AML-193 (cell line): ENCODE data around the gene PDE3A.
"Not testable (repeated sequence)": the region's sequence is repeated elsewhere in the genome, so short reads cannot be mapped to it uniquely, and the experiment has no call there.

Experiments
- DNase-seq, 2 experiments: peaks; one replicate each; lab custom pipeline; 2025; lab: John Stamatoyannopoulos, UW

Gene PDE3A

DNA sequence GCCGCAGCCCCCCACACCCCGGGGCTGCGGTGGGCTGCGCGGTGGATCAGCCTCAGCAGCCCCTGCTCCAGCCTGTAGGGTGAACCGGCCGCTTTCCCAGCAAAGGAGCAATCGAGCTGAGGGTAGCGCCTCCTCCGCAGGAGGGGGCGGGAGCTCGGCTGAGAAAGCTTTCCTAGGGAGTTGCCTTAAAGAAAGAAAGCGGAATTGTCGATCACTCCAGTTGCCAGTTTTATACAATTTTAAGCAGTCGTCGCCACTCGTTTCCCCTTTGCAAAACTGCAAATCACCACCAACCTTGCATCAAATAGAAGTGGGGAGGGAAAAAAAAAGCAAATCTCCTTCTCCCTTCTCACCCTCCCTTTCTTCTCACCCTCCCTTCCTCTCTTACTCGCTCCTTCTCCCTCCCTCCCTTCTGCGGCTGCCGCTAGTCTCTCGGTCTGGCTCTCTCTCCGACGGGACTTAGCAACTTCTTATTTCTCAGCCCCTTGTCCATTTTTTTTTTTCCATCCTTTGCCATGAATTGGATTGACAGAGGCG, at the start of gene PDE3A:
Gene PDE3A (plus strand): TSS at position 424 of the 537 bp plus-strand sequence. CDS start 748 bp downstream, outside the sequence.
- DNase-seq: no peak

DNA sequence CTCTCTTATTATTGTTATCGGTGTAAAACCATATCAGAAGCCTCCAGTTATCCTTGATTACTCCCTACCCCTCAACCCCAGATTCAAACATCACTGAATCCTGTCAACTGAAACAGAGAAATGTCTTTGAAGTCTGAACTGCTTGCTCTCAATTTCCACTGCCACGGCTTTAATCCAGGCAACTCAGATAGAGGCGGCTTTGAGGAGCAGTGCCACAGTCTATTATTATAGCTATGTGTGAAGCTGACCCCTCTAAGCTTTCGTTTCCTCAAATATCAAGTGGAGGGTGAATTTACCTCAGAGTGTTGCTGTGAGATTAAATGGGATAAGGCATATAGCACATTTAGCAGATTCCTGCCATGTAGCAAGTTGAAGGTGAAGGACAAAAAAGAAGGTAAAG, 49.0 kb upstream of the PDE3A start:
- no peak for DNase-seq

DNA sequence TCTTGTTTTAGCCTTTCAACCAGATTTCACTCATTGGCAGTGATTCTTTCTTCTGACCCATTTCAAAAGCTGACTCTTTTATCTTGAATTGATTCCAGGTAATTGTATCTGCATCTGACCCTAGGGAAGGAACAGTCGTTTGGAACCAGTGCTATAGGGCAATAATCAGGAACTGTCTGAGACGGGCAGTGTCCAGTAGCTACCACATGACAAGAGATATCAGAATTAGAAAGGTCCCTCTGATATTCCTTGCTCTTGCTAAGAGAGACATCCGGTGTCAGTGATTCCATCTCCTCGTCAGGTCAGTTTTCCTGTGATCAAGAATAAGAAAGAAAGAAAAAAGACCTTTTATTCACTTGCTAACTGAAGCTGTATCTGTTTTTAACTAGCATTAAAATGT, 47.8 kb upstream of the PDE3A start:
- DNase-seq: no peak

DNA sequence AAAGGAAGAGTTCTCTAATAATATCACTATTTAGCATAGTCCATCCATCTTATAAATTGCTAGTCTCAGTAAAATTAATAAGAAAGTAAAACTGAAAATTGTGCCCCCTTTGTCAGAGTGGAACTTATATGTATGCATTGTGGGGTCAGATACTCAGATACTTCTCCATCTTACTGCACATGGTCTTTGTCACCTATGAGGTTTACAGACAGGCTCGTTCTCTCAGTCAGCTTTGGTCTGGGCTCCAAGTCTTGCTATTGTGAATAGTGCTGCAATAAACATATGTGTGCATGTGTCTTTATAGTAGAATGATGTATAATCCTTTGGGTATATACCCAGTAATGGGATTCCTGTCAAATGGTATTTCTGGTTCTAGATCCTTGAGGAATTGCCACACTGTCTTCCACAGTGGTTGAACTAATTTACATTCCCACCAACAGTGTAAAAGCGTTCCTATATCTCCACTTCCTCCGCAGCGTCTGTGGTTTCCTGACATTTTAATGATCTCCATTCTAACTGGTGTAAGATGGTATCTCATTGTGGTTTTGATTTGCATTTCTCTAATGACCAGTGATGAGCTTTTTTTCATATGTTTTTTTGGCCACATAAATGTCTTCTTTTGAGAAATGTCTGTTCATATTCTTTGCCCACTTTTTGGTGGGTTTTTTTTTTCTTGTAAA, 37.4 kb upstream of the PDE3A start:
- DNase-seq: not testable (repeated sequence)

DNA sequence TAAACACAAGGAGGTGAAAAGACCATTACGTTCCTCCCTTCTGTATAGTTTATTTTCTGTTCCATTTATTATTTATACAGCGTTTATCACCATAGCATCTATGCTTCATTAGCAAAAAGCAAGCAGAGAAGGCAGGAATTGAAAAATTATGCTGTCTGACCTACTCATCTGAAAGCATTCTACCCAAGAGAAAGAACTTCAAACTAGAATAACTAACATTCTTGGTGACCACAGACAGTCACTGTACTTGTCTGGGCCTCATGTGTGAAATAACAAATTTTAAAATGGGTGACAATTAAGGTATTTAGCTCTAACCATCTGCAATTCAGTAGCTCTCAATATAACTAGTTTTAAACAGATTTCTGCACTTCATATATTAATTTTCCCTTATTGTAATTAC, 29.3 kb upstream of the PDE3A start:
- no peak for DNase-seq

DNA sequence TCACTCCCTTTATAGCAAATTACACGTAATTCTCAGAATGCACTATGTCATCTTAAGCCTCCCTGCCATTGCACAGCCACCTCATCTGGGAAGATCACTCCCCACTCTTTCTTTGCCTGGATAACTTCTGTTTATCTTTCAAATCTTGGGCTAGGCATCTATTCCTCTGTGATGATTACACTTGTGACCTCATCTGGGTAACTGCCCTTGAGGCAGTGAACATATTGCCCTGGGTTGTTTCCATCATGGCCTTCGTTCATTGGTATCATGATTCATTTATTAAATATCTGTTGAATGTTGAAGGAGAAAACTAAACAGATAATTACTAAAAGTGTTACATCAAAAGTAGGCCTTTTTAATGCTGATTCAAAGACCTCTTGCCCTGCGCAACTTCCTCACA, 26.2 kb upstream of the PDE3A start:
- no peak for DNase-seq

DNA sequence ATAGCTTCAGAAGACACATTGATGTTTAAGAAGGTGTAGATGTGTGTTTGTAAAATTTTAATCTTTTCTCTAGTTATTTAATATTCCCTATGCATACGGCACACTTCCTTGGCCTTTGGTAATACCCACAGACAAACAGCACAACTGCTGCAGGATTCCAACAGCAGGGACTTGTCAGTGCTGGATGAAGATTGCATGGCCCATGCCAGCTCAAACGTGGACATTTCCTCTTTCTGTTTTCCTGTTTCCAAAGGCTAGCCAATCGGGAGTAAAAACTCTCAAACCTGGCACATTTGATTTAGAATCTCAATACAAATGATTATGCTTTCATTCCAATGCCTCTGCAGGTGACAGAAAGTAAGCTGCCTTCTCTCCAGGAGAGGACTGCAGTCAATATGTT, 22.5 kb upstream of the PDE3A start:
- no peak for DNase-seq

DNA sequence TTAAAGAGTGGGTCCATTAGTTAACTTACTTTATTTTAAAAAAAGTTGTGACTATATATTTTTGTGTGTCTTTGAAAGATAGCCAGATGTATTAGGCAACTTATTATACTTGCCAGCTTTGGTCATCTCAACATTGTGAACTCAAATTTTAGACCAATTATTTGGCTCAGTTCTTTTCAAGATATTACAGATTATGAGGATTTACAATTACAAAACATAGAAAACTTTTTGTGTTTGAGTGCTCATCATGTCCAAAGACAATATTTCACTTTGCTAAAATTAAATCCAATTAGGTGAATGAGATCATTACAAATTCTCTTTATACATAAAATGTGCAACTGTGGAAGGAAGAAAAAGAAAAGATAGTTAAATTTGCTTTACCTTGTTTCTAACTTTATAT, 18.3 kb upstream of the PDE3A start:
- DNase-seq: no peak

DNA sequence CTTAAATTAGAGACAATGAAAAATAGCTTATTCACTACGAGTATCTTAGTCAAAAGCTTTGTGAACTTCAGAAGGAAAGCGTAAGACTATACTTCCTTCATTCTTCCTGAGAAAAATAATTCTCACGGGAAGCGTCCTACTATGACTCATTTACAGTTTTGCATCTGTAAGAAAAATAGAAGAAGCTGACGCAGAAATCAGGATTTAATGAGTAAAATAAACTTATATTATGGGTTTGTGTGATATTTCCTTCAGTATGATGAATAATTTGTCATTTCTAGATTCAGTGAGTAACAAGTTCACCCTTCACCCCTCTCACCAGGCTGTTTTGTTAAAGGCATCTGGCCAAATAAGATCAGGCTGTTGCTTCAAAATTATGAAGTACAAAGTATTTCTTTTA, 17.8 kb upstream of the PDE3A start:
- DNase-seq: no peak

DNA sequence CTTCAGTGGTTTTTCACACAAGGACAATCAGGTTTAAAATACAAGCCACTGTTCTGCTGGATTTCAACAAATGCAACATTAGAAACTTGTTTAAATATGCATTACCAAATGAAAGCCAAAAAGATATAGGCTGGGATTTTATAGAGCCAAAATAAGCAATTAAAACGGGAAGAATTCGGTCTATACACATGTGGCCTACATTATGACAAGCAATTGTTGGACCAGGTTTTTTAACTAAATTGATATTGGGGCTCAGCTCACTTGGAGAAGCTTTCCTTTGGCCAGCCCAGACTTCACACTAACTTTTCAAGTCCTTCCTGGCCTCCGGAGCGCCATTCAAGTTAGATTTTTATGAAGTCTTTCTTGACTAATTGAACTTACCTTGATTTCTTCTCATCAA, 16.9 kb upstream of the PDE3A start:
- DNase-seq: no peak

DNA sequence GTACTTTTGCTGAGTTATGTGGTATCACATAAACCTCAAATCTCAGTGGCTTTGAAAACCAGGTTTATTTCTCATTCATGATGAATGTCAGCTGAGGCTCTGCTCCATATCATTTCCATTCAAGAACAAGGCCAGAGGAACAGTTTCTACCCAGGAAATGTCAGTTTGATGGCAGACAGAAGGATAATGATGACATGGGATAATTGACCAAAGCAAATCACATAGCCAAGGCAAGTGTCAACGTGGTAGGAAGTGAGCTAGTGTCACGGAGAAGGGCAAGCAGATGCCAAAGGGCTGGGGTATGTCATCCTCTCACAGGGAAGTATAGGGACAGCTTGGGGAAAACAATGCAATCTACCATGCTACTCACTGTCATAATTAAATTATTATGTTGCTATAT, 12.3 kb upstream of the PDE3A start:
- no peak for DNase-seq

DNA sequence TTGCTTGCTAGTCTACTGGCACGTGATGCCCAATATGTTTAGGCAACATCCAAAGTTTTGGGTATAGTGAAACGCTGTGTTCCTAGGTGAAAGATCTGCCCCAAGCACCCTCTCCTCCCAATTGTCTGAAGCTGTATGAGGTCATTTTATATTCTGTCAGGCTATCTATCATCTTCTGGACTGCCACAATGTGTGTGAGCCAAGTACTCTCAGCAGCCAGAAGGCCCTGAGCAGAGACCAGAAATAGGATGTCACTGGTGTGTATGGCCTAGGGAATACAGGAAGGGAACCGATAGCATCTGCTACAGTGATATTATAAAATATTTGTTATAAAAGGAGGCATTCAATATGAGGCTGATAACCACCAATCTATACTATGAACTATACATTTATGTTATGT, 7.9 kb upstream of the PDE3A start:
- no peak for DNase-seq

DNA sequence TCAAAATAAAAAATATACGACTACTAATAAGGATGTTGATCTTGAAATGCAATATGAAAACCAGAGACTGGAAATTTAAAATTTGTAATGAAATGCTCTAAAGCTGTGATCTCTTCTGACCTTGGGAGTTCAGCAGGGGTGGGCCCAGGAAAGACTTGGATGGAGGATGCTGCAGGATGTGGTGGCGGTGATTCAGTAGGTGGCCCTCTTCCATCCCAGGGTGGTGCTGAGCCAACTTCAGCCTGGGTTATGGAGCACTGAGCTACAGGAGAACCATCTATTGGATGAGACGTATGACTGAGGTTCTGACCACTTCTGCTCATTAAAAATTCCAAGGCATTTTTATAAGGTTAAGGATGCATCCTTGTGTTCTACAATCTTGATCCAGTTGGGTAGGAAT, 6.9 kb upstream of the PDE3A start:
- DNase-seq: no peak

DNA sequence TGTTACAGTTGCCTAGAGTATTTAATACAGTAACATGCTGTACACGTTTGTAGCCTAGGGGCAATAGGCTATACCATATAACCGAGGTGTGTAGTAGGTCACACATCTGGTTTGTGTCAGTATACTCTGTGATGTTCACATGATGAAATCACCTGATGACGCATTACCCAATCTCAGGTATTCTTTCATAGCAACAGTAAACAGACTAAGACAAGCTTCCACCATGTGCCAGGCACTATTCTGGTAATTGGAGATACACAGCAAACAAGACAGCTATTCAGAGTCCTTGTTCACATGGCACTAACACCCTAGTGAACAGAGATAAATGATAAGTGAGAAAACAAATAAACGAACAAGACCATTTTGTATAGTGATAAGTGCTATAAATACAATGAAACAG, 3.8 kb upstream of the PDE3A start:
- DNase-seq: no peak

DNA sequence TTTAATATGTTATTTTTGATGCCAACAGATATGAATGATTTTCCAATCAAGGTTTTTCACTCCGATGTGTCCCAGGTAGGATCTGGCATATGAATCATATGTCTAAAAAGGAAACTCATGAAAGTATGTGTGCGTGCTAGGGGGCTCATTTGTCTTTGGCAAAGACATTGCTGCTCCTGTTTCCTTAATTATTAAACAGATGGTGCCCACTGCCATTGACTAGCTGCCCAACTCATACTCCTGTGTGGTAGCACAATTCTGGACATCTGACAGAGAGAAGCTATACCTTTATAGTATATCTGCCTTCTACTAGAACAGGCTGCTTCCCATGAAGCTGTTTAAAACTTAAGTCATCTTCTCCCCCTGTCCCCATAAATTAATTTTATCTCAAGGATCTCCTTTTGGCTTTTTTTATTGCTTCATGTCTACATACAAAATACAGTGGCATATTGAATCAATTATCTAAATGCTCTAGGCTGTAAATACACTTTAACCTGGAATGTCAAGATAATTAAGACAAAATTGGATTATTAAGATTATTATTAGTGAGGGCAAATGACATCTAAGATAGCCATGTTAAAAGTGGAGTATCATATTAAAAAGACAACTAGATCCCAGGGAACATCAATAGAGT, 1.4 kb upstream of the PDE3A start:
- no peak for DNase-seq

DNA sequence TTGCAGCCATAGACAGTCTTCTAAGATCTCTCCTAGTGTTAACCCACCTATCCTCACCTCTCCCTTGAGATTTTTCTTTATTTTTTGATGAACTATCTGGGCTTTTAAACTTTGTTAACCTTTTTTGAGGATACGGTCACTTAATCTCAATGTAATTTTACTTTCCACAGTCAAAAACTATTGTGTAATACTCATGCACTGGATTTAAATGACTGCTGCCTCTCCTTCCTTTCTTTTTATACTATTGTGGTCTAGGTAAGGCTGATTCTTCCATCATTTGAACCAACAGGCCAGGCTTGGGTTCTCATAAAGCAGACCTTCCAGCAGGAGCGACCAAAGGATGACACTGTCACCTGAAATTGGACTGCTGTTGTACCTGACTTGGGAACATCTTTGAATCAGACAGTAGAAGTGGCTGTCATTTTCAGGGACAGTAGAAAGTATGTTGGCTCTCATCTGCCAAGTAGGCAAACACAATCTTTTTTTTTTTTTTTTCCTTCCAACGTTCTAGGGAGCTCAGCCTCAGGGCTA, 689 bp upstream of the PDE3A start:
- no peak for DNase-seq

DNA sequence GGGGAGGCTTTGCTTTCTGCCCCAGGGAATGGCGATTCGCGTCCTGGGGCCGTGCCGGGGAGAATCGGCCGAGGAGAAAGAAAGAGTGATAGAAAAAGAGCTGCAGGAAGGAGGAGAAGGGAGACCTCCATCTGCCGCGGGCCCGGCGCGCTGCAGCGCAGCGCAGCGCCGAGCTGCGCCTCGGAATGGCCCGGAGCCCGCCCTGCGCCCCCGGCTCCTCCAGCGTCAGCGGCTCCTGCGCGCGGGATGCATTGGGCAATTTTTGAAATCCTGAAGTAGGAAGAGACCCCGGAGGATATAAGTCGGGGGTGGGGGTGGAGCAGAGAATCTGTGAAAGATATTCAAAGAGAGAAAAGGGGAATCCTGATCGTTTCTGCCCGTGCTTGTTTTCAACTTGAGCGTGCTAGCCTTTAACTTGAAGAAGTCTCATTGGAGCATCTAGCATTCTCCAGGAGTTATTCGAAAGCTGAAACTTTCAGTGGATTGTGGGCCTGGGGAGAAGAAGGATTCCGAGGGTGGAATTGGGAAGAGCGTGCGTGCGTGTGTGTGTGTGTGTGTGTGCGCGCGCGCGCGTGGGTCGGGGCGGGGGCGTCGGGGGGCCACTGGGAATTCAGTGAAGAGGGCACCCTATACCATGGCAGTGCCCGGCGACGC, 441 bp downstream of the PDE3A start:
- no peak for DNase-seq

DNA sequence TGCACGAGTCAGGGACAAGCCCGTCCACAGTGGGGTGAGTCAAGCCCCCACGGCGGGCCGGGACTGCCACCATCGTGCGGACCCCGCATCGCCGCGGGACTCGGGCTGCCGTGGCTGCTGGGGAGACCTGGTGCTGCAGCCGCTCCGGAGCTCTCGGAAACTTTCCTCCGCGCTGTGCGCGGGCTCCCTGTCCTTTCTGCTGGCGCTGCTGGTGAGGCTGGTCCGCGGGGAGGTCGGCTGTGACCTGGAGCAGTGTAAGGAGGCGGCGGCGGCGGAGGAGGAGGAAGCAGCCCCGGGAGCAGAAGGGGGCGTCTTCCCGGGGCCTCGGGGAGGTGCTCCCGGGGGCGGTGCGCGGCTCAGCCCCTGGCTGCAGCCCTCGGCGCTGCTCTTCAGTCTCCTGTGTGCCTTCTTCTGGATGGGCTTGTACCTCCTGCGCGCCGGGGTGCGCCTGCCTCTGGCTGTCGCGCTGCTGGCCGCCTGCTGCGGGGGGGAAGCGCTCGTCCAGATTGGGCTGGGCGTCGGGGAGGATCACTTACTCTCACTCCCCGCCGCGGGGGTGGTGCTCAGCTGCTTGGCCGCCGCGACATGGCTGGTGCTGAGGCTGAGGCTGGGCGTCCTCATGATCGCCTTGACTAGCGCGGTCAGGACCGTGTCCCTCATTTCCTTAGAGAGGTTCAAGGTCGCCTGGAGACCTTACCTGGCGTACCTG, 1.1 kb downstream of the PDE3A start:
- no peak for DNase-seq

DNA sequence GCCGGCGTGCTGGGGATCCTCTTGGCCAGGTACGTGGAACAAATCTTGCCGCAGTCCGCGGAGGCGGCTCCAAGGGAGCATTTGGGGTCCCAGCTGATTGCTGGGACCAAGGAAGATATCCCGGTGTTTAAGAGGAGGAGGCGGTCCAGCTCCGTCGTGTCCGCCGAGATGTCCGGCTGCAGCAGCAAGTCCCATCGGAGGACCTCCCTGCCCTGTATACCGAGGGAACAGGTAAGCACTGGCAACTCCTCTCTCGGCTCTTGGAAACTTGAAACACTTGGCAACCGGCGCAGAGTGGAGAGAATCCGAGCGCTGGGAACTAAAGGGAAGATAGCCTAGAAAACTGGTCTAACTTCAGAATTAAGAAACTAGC, 1.7 kb downstream of the PDE3A start:
- DNase-seq: no peak

DNA sequence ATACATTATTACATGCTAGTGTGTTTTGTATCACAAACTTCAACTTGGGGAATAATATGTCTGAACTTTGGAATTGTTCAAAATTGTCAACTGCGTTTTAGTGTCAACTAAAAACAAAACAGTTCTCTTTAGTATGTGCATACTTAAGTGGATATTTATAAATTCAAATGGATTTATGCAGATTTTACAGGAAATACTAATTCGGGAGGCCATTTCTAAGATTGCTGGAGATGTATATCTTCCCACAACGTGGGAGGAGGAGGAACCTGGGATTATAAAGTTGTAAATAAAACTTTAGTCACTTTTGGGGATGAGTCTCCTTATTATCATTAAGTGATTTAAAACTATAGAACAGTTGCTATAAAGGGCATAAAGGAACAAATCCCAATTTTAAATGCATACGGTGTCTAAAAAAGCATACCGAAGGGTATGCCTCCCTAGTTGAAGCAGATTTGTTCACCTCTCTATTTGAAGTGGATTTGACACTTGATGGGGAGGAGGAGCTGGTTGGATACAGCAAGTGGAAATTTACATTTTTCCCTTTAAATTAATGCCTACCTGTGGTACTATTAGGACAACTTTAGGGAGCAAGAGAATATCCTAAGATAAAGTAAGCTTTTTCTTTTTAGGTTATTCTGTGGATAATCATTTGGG, 2.7 kb downstream of the PDE3A start:
- no peak for DNase-seq

DNA sequence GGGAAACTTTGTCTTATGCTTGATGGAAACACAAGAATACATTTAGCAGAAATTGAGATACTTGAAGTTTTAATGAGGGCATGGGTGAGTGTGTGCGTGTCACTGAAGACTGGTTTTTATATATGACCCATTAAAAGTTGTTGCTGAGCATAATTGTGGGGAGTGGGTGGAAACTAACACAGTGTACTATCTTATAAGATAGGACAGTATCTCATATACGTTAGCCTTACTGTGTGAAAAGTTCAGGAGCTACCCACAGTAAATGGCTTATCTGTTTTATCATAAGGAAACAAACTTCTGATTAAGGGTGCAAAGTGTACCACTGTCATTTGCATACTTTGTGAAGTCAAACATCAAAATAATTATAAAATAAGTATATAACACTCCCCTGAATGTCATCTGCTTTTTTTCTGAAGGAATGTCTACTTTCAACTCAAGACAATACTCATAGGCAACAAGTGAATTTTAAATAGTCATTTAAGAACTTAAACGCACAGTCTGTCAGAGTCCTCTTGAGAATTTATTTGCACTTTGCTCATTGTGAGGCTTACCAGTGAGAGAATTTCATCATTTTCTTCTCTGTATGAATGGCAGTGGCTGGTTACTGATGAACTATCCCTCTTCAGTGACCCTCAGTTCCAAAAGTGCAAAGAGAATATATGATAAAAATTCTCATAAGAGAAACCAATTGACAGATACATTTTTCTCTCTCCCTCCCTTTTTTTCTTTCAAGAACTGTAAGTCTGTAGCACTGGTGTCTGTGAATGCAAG, 4.2 kb downstream of the PDE3A start:
- DNase-seq: no peak
